Panc1 (cell line): ENCODE results near the gene TNFRSF11A. TPM values are rescaled to one million over a fixed set of nuclear protein-coding genes. Genes with fewer than 3 reads are reported as not detected.

Source experiments
- ATAC-seq: fragments of 200-7000 bp; cut with Tn5 transposase; 2 replicates; pipeline ENCODE4 v1.9.1; 2020; ENCODE audit warnings: mild to moderate bottlenecking, moderate library complexity
- BruUV-seq: library from RNA; stranded (reverse); fragments of 400-500 nt; replicated peaks from 2 replicates; lab custom pipeline; 2021; lab: Mats Ljungman, UMichigan
- CTCF ChIA-PET: fragments of 300-600 bp; sonication (Branson Sonifier 250); formaldehyde crosslinking; loops from one replicate; lab custom pipeline; 2022; ENCODE audit warnings: antibody characterized with exemption; lab: Charles Lee
- POLR2A ChIA-PET: fragments of 300-600 bp; sonication (Branson Sonifier 250); formaldehyde crosslinking; loops from one replicate; lab custom pipeline; 2022; ENCODE audit warnings: antibody characterized with exemption; lab: Charles Lee
- DNase-seq: peaks from one replicate; pipeline ENCODE4 v3.0.0-alpha.2; 2010; ENCODE audit warnings: low read depth, low spot score
- H3K27ac ChIP-seq: 2 replicates; pipeline ENCODE4 v1.5.1; 2011; ENCODE audit warnings: mild to moderate bottlenecking, low read length, inconsistent platforms
- H3K27me3 ChIP-seq: fragments of 200-500 bp; sonication (Bioruptor generic); 2 replicates; pipeline ENCODE4 v1.6.0; 2014; ENCODE audit warnings: low read length, inconsistent platforms; ENCODE audit not compliant: control insufficient read depth, insufficient read depth
- H3K36me3 ChIP-seq: fragments of 200-500 bp; sonication (Bioruptor generic); 2 replicates; pipeline ENCODE4 v1.5.1; 2014; ENCODE audit warnings: inconsistent platforms, mild to moderate bottlenecking, low read length, moderate library complexity; ENCODE audit not compliant: control insufficient read depth, insufficient read depth
- H3K4me1 ChIP-seq: 2 replicates; pipeline ENCODE4 v1.5.1; 2011; ENCODE audit warnings: inconsistent platforms, mild to moderate bottlenecking, low read length, moderate library complexity; ENCODE audit not compliant: control insufficient read depth, insufficient read depth
- H3K4me3 ChIP-seq, 2 experiments: 2 replicates each; pipeline ENCODE4 v1.5.1; 2011 to 2012; ENCODE audit warnings: low read depth in 2 of 2, low read length in 2 of 2, mild to moderate bottlenecking in 2 of 2, inconsistent platforms in 1 of 2, moderate library complexity in 1 of 2
- H3K9me3 ChIP-seq: fragments of 200-500 bp; sonication (Bioruptor generic); 2 replicates; pipeline ENCODE4 v1.5.1; 2014; ENCODE audit warnings: low read depth, mild to moderate bottlenecking, inconsistent platforms, low read length, moderate library complexity; ENCODE audit not compliant: control insufficient read depth, insufficient read depth
- CTCF ChIP-seq: fragments of 450-650 bp; IDR thresholded peaks from 2 replicates; pipeline ENCODE4 v1.5.1; 2017; ENCODE audit warnings: mild to moderate bottlenecking
- POLR2AphosphoS5 ChIP-seq: IDR thresholded peaks from 2 replicates; pipeline ENCODE4 v1.6.1; 2012; ENCODE audit warnings: mild to moderate bottlenecking, low read depth, low read length, moderate library complexity
- REST ChIP-seq, 2 experiments: IDR thresholded peaks; 2 replicates each; pipeline ENCODE4 v1.6.1; 2011 to 2012; ENCODE audit warnings: low read depth in 2 of 2, control low read depth in 1 of 2, low read length in 1 of 2, mild to moderate bottlenecking in 1 of 2, moderate library complexity in 1 of 2; ENCODE audit not compliant: insufficient read depth in 1 of 2
- SIN3A ChIP-seq: IDR thresholded peaks from 2 replicates; pipeline ENCODE4 v1.6.1; 2012; ENCODE audit warnings: low read depth, mild to moderate bottlenecking, low read length, moderate library complexity, borderline replicate concordance; ENCODE audit not compliant: insufficient read depth
- TCF7L2 ChIP-seq: IDR thresholded peaks from 2 replicates; pipeline ENCODE4 v1.6.1; 2011; ENCODE audit warnings: mild to moderate bottlenecking, low read depth, low read length, inconsistent platforms
- in situ Hi-C: cut with HindIII; loops from 2 replicates; pipeline ENCODE4 v1.10.0; 2016; ENCODE audit warnings: low sequenced_read_pairs, low pct_unique_long_range_greater_than_20kb
- intact Hi-C: fragments of 100-400 bp; cut with micrococcal nuclease; formaldehyde crosslinking; loops from one replicate; pipeline ENCODE4 v1.10.0; 2022; ENCODE audit not compliant: unreplicated experiment
- total RNA-seq: library from RNA; stranded (reverse); gene quantifications from one replicate; pipeline ENCODE4 v1.2.1, GENCODE V29; 2021; ENCODE audit not compliant: unreplicated experiment

Gene TNFRSF11A
- total RNA-seq, 1 experiment from 2014 or later, result 14.1 TPM

GRCh38 chr18:62330650-62331049, 5.5 kb downstream of the TNFRSF11A start:
- no TSS peak for BruUV-seq
- H3K4me1 ChIP-seq, result peaks cover 77% of the 10 kb centered on the region
- no peaks in the 10 kb centered on the region for H3K9me3 ChIP-seq
- in situ Hi-C loops (no loop called here), intact Hi-C loops (loop anchor here (10.0 kb wide), 1 partner anchor 194 kb away; the partner anchor contains the start of gene ZCCHC2)
- DNase-seq (no peak), ATAC-seq (no peak)
- peak overlapping the region in 1 of 2 experiments; percentile 21; a peak in 2 of 4 replicates for H3K4me3 ChIP-seq
- ChIA-PET POLR2A (no interaction called here), CTCF (no interaction called here)
- no peaks in the 10 kb centered on the region for H3K27me3 ChIP-seq
- TF ChIP-seq CTCF (no peak), POLR2AphosphoS5 (no peak), REST (IDR thresholded peaks at IDR 0.05; ENCODE audit: insufficient read depth in 1 of 2, low read depth in 2 of 2, low read length in 1 of 2) (no peak), TCF7L2 (no peak), SIN3A (no peak)
- H3K36me3 ChIP-seq, result no peaks in the 10 kb centered on the region
- H3K27ac ChIP-seq, result peak overlapping the region; percentile 91

- Histone ChIP-seq H3K27me3 (no peaks in the 10 kb centered on the region), H3K4me3 (peak overlapping the region in 1 of 2 experiments; percentile 17; a peak in 2 of 4 replicates), H3K27ac (peak overlapping the region; percentile 91), H3K36me3 (no peaks in the 10 kb centered on the region), H3K9me3 (no peaks in the 10 kb centered on the region), H3K4me1 (peaks cover 85% of the 10 kb centered on the region)
- intact Hi-C loops, result loop anchor here (10.0 kb wide), 1 partner anchor 193 kb away; the partner anchor contains the start of gene ZCCHC2
- BruUV-seq, result no TSS peak
- ATAC-seq (no peak; the same call in 1 of the 2 replicates), DNase-seq (peak; percentile 59)
- in situ Hi-C loops, result no loop called here
- POLR2A ChIA-PET, result no interaction called here
- TF ChIP-seq TCF7L2, result no peak
- no peak for TF ChIP-seq SIN3A
- TF ChIP-seq CTCF, result no peak
- TF ChIP-seq REST (IDR thresholded peaks at IDR 0.05; ENCODE audit: insufficient read depth in 1 of 2, low read depth in 2 of 2, low read length in 1 of 2), result no peak
- no peak; the same call in 1 of the 2 replicates for TF ChIP-seq POLR2AphosphoS5
- CTCF ChIA-PET, result no interaction called here
These were observed 6.7 kb downstream of the TNFRSF11A start for GRCh38 chr18:62331581-62332356.
